ENCODE results near the gene DSCAM. TPM values are rescaled to one million over a fixed set of nuclear protein-coding genes. Genes with fewer than 3 reads are reported as not detected.
"Not testable (repeated sequence)": the region's sequence is repeated elsewhere in the genome, so short reads cannot be mapped to it uniquely, and the experiment has no call there.

DSCAM gene
- total RNA-seq, 1 experiment from 2014 or later = 0.66 TPM

DNA sequence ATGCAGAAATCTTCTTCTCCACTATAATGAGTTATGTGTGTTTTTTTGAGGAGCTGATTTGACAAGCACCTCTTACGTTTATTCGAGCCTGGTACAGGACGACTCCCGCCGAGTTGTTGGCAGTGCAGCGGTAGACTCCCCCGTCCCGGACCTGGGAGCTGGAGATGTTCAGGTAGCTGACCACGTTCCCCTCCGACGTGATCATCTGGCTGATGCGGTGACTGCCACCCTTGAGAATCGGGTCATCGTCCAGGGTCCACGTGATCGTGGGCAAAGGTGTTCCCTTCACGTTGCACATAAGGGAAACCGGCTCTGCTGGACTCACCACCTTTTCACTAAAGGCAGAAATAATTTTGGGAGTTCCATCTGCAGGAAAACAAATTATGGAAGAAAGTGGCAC lies 507.9 kb downstream of the DSCAM start:
- Histone ChIP-seq H3K36me3 (replicated peaks; ENCODE audit: control insufficient read depth, insufficient read depth, low read length) (no peaks in the 10 kb centered on the region), H3K27me3 (ENCODE audit: control insufficient read depth, insufficient read depth, low read length) (peaks cover 16% of the 10 kb centered on the region; the same call in 1 of the 2 replicates), H3K4me3 (ENCODE audit: insufficient read depth, low read depth, low read length) (no peak overlapping the region)
- no peak for DNase-seq

DNA sequence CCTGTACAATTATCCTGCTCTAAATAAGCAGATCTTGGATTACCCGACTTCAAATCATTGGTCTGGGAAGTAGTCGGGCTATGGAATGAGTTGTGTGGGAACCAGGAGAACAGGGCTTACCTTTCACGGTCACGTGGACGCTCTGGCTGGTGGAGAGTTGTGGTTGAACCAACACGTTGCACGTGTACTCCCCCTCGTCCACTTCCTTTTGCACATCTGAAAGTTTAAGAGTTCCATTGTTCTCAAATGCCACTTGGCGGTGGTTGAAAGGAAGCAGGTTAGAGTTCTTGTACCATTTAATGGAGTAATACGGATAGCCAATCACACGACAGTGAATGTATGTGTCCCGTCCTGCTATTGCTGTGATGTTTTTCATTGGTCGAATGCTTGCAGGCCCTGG lies 509.0 kb downstream of the DSCAM start:
- Histone ChIP-seq H3K4me3 (ENCODE audit: insufficient read depth, low read depth, low read length) (no peak overlapping the region), H3K36me3 (replicated peaks; ENCODE audit: control insufficient read depth, insufficient read depth, low read length) (no peaks in the 10 kb centered on the region), H3K27me3 (ENCODE audit: control insufficient read depth, insufficient read depth, low read length) (peaks cover 17% of the 10 kb centered on the region; the same call in 1 of the 2 replicates)
- no peak for DNase-seq

DNA sequence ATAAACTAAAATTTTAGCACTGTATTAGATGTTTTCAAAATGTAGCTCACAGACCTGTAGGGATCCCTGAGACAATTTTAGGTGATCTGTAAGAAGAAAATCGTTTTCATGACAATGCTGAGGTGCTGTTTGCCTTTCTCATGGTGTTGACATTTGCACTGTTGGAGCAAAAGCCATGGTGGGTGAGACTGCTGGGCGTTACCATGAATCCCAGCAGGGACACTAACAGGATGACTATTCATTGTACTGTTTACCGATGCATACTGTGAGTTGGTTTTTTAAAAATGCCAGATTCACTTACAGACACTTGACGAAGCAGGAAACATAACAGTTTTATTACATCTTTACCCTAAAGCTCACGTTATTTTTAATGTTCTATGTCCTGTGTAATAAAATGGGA lies 511.3 kb downstream of the DSCAM start:
- peak; percentile 8 for DNase-seq
- H3K4me3 ChIP-seq (ENCODE audit: insufficient read depth, low read depth, low read length) = no peak overlapping the region
- H3K36me3 ChIP-seq (replicated peaks; ENCODE audit: control insufficient read depth, insufficient read depth, low read length) = no peaks in the 10 kb centered on the region
- peaks cover 17% of the 10 kb centered on the region; the same call in 1 of the 2 replicates for H3K27me3 ChIP-seq (ENCODE audit: control insufficient read depth, insufficient read depth, low read length)

DNA sequence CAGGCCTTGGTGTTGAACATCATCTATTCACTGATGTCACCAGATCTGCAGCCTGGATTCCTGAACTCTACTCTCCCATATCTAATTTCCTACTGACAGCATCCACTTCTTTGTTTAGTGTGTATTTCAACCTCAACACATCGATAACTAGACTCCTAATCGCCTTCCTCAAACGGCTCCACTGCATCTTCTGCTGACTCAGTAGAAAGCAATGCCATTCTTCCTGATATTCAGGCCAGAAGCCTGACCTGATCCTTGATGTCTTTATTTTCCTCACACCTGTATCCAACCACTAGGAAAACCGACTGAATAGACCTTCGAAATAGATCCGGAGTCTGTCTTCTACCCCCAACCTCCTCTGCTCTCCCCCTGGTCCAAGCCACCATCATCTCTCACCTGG lies 512.8 kb downstream of the DSCAM start:
- Histone ChIP-seq H3K36me3 (replicated peaks; ENCODE audit: control insufficient read depth, insufficient read depth, low read length) (no peaks in the 10 kb centered on the region), H3K4me3 (ENCODE audit: insufficient read depth, low read depth, low read length) (no peak overlapping the region), H3K27me3 (ENCODE audit: control insufficient read depth, insufficient read depth, low read length) (peaks cover 17% of the 10 kb centered on the region; the same call in 1 of the 2 replicates)
- DNase-seq = no peak

DNA sequence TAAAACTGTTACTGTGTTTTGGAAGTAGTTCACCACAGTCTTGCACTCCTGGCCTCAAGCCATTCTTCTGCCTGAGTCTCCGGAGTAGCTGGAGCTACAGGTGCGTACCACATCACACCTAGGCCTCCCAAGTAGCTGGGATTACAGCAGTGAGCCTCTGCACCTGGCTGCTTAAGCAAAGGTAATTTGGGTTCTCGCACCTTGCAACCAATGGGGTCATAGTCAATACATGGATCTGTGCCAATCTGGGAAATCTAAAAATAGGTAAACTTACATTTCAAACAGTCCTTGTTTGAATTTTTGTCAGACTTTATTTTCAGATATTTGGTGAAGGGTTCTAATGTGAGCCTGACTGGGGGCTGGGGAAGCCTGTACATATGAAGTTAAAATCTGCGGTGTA lies 513.2 kb downstream of the DSCAM start:
- Histone ChIP-seq H3K4me3 (ENCODE audit: insufficient read depth, low read depth, low read length) (no peak overlapping the region), H3K27me3 (ENCODE audit: control insufficient read depth, insufficient read depth, low read length) (peaks cover 17% of the 10 kb centered on the region; the same call in 1 of the 2 replicates), H3K36me3 (replicated peaks; ENCODE audit: control insufficient read depth, insufficient read depth, low read length) (no peaks in the 10 kb centered on the region)
- DNase-seq = no peak

DNA sequence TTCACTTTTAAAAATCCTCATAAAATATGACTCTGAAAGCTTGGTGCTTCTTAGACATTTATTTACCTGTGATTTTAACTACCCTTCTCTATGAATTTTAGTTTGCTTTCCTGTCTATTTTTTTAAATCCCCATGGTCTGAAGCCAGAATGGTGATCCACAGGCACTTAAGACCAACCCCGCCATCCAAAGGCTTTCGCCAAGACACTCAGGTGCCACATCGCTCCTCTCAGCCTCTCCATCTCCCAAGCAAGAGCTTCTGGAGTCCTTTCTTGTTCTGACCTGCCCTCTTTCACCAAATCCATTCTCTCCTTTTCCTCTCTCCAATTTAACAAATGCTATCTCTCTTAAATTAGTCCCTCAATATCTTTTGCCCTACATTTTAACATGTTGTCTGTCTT lies 515.2 kb downstream of the DSCAM start:
- DNase-seq = no peak
- Histone ChIP-seq H3K4me3 (ENCODE audit: insufficient read depth, low read depth, low read length) (no peak overlapping the region), H3K27me3 (ENCODE audit: control insufficient read depth, insufficient read depth, low read length) (peaks cover 11% of the 10 kb centered on the region; the same call in 1 of the 2 replicates), H3K36me3 (replicated peaks; ENCODE audit: control insufficient read depth, insufficient read depth, low read length) (no peaks in the 10 kb centered on the region)

DNA sequence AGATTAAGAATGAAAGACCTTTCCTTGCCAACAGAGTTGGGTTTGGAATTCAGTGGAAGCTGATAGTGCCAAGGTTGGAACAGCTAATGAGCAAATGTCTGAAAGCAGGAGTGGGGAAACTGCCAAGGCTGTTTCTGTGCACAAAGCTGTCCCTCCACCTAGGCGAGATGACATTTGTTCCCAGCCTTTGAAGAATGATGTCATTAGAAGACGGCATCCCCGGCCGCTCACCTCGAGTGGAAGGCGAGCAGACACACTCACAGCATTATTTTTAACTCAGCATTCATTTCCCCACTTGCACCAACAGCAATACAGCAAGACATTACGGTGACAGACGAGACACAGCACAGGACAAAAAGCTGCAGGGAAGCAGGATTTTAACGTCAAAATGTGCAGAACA lies 515.8 kb downstream of the DSCAM start:
- no peak for DNase-seq
- Histone ChIP-seq H3K27me3 (ENCODE audit: control insufficient read depth, insufficient read depth, low read length) (peaks cover 6% of the 10 kb centered on the region; the same call in 1 of the 2 replicates), H3K36me3 (replicated peaks; ENCODE audit: control insufficient read depth, insufficient read depth, low read length) (no peaks in the 10 kb centered on the region), H3K4me3 (ENCODE audit: insufficient read depth, low read depth, low read length) (no peak overlapping the region)

DNA sequence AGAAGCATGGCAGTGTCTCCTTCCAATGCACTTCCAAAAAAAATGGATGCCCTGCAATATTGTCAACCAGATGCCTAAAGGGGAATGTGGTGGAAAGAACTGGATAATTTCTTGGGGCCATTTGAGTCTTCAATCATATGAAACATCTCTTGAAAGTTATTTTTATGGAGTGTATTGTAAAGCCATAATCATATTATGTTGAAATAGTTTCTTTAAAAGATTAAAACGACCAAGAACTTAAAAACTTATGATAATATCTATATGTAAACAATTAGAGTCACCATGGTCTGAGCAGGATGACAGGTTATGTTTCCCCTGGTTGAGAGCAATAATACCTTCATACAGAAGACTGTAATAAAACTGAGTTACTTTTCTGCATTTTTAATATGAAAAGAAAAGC lies 522.6 kb downstream of the DSCAM start:
- Histone ChIP-seq H3K36me3 (replicated peaks; ENCODE audit: control insufficient read depth, insufficient read depth, low read length) (no peaks in the 10 kb centered on the region), H3K4me3 (ENCODE audit: insufficient read depth, low read depth, low read length) (no peak overlapping the region), H3K27me3 (ENCODE audit: control insufficient read depth, insufficient read depth, low read length) (no peaks in the 10 kb centered on the region)
- no peak for DNase-seq

DNA sequence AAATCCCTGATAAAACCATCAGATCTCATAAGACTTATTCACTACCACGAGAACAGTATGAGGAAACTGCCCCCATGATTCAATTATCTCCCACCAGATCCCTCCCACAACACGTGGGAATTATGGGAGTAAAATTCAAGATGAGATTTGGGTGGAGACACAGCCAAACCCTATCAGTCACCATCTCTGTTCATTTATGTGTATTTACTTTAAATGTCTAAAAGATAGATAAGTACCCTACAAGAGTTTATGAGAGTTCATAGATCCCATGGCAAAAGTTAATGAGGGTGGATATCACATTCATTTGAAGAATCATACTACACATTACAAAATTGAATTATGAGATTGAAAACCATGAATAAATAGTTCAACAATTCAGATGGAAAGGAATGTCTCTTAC lies 526.2 kb downstream of the DSCAM start:
- H3K27me3 ChIP-seq (ENCODE audit: control insufficient read depth, insufficient read depth, low read length); H3K36me3 ChIP-seq (replicated peaks; ENCODE audit: control insufficient read depth, insufficient read depth, low read length): not testable (repeated sequence)

DNA sequence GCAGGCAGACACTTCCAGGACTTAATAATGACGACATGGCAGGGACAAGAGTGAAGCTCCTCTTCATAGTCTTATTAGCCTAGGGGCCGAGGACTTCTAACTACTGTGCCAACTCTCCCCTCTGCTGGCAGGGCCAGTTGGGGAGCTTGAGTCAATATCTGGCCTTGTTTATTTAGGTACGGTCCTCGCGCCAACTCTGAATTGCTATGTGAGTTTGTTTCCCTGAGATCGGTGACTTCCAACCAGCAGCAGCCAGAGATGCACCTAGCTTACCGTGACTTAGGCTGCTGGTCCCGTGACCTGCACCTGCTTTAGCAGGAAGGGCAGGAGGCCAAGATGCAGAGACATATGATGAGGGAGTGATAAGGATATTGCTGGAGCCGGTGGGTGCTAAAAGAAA lies 528.6 kb downstream of the DSCAM start:
- no peaks in the 10 kb centered on the region for H3K27me3 ChIP-seq (ENCODE audit: control insufficient read depth, insufficient read depth, low read length)
- H3K36me3 ChIP-seq (replicated peaks; ENCODE audit: control insufficient read depth, insufficient read depth, low read length) = no peaks in the 10 kb centered on the region
- DNase-seq = no peak
- H3K4me3 ChIP-seq (ENCODE audit: insufficient read depth, low read depth, low read length) = no peak overlapping the region

More for the DNA sequence above, 526.2 kb downstream of the DSCAM start:
- H3K4me3 ChIP-seq (ENCODE audit: insufficient read depth, low read depth, low read length); DNase-seq: not testable (repeated sequence)

DNA sequence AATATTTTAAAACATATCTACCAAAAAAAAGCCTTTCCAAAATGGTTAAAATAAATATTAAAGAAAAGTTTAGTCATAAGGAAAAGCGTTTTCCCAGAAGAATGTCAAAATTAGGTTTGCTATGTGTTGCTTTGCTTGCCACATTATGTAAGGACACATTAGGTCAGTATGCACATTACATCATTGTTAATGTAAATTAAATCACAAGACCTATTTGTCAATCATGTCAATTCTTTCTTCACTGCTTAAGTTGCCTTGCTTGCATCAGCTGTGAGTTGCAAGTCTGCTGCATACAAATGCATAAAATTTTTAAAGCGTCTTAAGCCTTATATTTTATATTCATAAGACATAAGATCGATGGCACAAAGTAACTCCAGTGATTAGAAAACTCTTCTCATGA lies 530.9 kb downstream of the DSCAM start:
- H3K36me3 ChIP-seq (replicated peaks; ENCODE audit: control insufficient read depth, insufficient read depth, low read length) = no peaks in the 10 kb centered on the region
- no peak for DNase-seq

DNA sequence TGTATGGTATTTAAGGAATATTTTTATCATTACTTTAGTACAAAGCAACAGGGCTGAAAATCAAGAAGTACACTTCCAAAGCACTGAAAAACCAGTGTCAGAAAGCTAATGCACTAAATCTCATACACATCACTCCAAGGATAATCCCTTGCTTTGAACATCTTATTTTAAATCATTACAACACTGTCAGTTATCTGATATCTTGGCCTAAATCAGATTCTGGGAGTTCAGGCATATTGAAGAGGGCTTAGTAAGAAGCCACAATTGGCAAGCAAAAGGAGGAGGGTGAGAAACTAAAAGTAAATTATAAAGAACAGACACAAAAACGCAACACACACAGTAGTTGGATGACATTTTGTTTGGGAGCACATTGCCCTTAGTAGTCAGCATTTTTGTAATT lies 531.3 kb downstream of the DSCAM start:
- no peaks in the 10 kb centered on the region for H3K36me3 ChIP-seq (replicated peaks; ENCODE audit: control insufficient read depth, insufficient read depth, low read length)
- H3K4me3 ChIP-seq (ENCODE audit: insufficient read depth, low read depth, low read length) = no peak overlapping the region
- no peak for DNase-seq
- H3K27me3 ChIP-seq (ENCODE audit: control insufficient read depth, insufficient read depth, low read length) = no peaks in the 10 kb centered on the region

More for the DNA sequence above, 530.9 kb downstream of the DSCAM start:
- Histone ChIP-seq H3K4me3 (ENCODE audit: insufficient read depth, low read depth, low read length) (no peak overlapping the region), H3K27me3 (ENCODE audit: control insufficient read depth, insufficient read depth, low read length) (no peaks in the 10 kb centered on the region)

DNA sequence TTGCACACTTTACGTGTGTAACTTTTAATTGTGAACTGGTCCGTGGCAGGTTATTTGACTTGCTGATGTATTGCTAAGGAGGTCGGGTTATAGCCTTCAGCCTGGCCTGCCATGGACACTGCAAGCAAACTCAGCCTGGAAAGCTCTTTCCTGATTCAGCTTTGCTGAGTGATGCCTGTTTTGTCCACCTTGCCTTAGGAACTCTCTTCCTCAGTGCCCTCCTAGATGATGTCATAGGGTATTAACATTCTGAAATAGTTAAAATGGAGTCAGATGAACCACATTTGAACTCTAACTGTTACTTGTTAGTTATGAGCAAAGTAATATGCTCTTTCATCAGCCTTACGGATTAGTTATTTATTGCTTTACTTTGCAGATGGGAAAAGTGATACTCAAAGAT lies 533.7 kb downstream of the DSCAM start:
- no peak for DNase-seq
- Histone ChIP-seq H3K36me3 (replicated peaks; ENCODE audit: control insufficient read depth, insufficient read depth, low read length) (no peaks in the 10 kb centered on the region), H3K27me3 (ENCODE audit: control insufficient read depth, insufficient read depth, low read length) (no peaks in the 10 kb centered on the region), H3K4me3 (ENCODE audit: insufficient read depth, low read depth, low read length) (no peak overlapping the region)

DNA sequence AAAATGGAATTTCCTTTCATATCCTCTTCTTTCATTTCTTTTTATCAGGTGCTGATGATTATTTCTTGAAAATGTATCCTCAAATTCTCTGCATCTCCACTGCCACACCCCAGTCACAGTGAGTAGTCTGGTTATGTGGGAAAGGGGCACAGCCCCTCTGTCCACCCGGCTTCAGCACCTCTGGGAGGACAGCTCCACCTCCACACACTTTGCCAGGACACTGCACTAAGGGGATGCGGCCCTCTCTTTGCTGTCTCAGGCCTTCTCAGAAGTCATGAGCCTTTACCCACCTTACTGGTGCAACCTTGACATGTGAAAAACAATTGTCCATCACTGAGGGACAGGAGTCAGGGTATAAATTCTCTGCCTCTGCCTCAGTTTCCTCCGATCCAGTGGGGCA lies 546.7 kb downstream of the DSCAM start:
- Histone ChIP-seq H3K27me3 (ENCODE audit: control insufficient read depth, insufficient read depth, low read length) (no peaks in the 10 kb centered on the region), H3K36me3 (replicated peaks; ENCODE audit: control insufficient read depth, insufficient read depth, low read length) (no peaks in the 10 kb centered on the region), H3K4me3 (ENCODE audit: insufficient read depth, low read depth, low read length) (no peak overlapping the region)
- no peak for DNase-seq

DNA sequence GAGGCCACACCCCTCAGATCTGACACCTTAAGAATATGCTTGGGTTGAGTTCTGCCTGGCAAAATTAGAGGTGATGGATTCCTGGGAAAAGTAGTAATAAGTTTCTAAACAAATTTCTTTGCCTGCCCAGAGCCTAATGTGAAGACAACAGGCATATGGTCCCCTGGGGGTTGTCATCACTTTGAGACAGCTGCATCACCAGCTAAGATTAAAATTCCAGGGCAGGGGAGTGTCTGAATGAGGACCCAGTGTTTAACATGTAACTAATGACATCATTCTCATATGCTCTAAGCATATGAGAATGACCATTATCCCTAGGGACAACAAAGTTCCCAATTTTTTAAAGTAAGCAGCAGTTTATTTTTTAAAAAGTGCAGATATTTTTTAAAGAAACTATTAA lies 547.5 kb downstream of the DSCAM start:
- DNase-seq = no peak

DNA sequence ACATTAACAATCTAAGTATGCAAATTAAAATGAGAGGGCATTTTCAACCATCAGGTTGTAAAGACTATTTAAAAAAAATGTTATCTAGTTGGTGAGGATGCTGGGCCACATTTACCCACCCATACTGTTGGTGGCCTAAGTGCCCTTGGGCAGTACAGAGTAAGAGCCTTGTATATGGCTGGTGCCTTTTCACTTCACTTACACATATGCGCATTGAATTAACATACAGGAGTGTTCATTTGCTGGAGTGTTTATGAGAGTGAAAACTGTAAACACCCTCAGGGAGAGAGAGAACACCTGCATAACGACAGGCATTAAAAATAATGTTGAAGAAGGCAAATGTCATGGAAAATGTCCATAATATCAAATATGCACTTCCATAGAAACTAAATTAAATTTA lies 552.6 kb downstream of the DSCAM start:
- H3K27me3 ChIP-seq (ENCODE audit: control insufficient read depth, insufficient read depth, low read length) = no peaks in the 10 kb centered on the region
- no peak for DNase-seq
- no peaks in the 10 kb centered on the region for H3K36me3 ChIP-seq (replicated peaks; ENCODE audit: control insufficient read depth, insufficient read depth, low read length)
- H3K4me3 ChIP-seq (ENCODE audit: insufficient read depth, low read depth, low read length) = no peak overlapping the region

More for the DNA sequence above, 547.5 kb downstream of the DSCAM start:
- Histone ChIP-seq H3K4me3 (ENCODE audit: insufficient read depth, low read depth, low read length) (no peak overlapping the region), H3K36me3 (replicated peaks; ENCODE audit: control insufficient read depth, insufficient read depth, low read length) (no peaks in the 10 kb centered on the region), H3K27me3 (ENCODE audit: control insufficient read depth, insufficient read depth, low read length) (no peaks in the 10 kb centered on the region)
